Neural cell (in vitro differentiated cells): ENCODE measurements around the gene LRRC55. TPM values are rescaled to one million over a fixed set of nuclear protein-coding genes. Genes with fewer than 3 reads are reported as not detected.
A peak's percentile ranks its signal among the peaks of the same experiment; 100 is the strongest.

Experiments used
- H2AFZ ChIP-seq: fragments of 200-600, 300-800 bp; sonication (generic), shearing (Covaris generic); 2 replicates; pipeline ENCODE4 v1.6.0; 2014; ENCODE audit warnings: low read depth, mild to moderate bottlenecking, antibody characterized with exemption, low read length, moderate library complexity
- H3F3A ChIP-seq: fragments of 200-600 bp; shearing (Covaris generic); 2 replicates; pipeline ENCODE4 v1.6.1; 2016; ENCODE audit warnings: mild to moderate bottlenecking, moderate library complexity, mixed read lengths, antibody characterized with exemption, low read length; ENCODE audit not compliant: insufficient read depth, poor library complexity, severe bottlenecking
- H3K27ac ChIP-seq: fragments of 200-600, 300-800 bp; sonication (generic), shearing (Covaris generic); 2 replicates; pipeline ENCODE4 v1.5.1; 2014; ENCODE audit warnings: mild to moderate bottlenecking, low read length, moderate library complexity
- H3K27me3 ChIP-seq: fragments of 300-800, 200-600 bp; sonication (generic), shearing (Covaris generic); 2 replicates; pipeline ENCODE4 v1.6.0; 2014; ENCODE audit warnings: mild to moderate bottlenecking, low read depth, low read length, moderate library complexity; ENCODE audit not compliant: insufficient read depth
- H3K36me3 ChIP-seq: fragments of 300-800, 200-600 bp; sonication (generic), shearing (Covaris generic); 2 replicates; pipeline ENCODE4 v1.5.1; 2014; ENCODE audit warnings: mild to moderate bottlenecking, antibody characterized with exemption, low read length, moderate library complexity; ENCODE audit not compliant: insufficient read depth
- H3K4me2 ChIP-seq: fragments of 300-800, 200-600 bp; sonication (generic), shearing (Covaris generic); 2 replicates; pipeline ENCODE4 v1.6.0; 2014; ENCODE audit warnings: mild to moderate bottlenecking, low read length
- H3K4me3 ChIP-seq: fragments of 300-800, 200-600 bp; sonication (generic), shearing (Covaris generic); 2 replicates; pipeline ENCODE4 v1.5.1; 2014; ENCODE audit warnings: mild to moderate bottlenecking, low read length, moderate library complexity
- H3K79me2 ChIP-seq: fragments of 200-600 bp; shearing (Covaris generic); replicated peaks from 2 replicates; pipeline ENCODE4 v1.6.0; 2014; ENCODE audit warnings: mild to moderate bottlenecking, low read length, moderate library complexity; ENCODE audit not compliant: insufficient read depth
- H3K9ac ChIP-seq: fragments of 300-800, 200-600 bp; sonication (generic), shearing (Covaris generic); 2 replicates; pipeline ENCODE4 v1.6.1; 2016; ENCODE audit warnings: mild to moderate bottlenecking, low read length, mixed read lengths
- H3K9me2 ChIP-seq: fragments of 200-600 bp; shearing (Covaris generic); 2 replicates; pipeline ENCODE4 v1.6.1; 2016; ENCODE audit warnings: mild to moderate bottlenecking, low read length, mixed read lengths; ENCODE audit not compliant: insufficient read depth
- H3K9me3 ChIP-seq: fragments of 200-600, 300-800 bp; sonication (generic), shearing (Covaris generic); 2 replicates; pipeline ENCODE4 v1.6.1; 2016; ENCODE audit warnings: mild to moderate bottlenecking, mixed run types, low read length, moderate library complexity, mixed read lengths
- H4K20me1 ChIP-seq: fragments of 200-600 bp; shearing (Covaris generic); 2 replicates; pipeline ENCODE4 v1.6.1; 2016; ENCODE audit warnings: mild to moderate bottlenecking, mixed run types; ENCODE audit not compliant: insufficient read depth
- EP300 ChIP-seq: fragments of 450-650 bp; conservative IDR thresholded peaks from 2 replicates; pipeline ENCODE4 v1.6.1; 2014; ENCODE audit warnings: antibody characterized with exemption, mild to moderate bottlenecking, moderate library complexity; ENCODE audit not compliant: poor library complexity, severe bottlenecking
- EZH2 ChIP-seq: fragments of 200-600, 300-800 bp; shearing (Covaris generic), sonication (generic); IDR thresholded peaks from 2 replicates; pipeline ENCODE4 v1.6.1; 2014; ENCODE audit warnings: antibody characterized with exemption, low read length, borderline replicate concordance, mild to moderate bottlenecking; ENCODE audit not compliant: insufficient read depth, poor library complexity, severe bottlenecking
- MXI1 ChIP-seq: fragments of 450-650 bp; conservative IDR thresholded peaks from 2 replicates; pipeline ENCODE4 v1.6.1; 2014; ENCODE audit warnings: antibody characterized with exemption, mild to moderate bottlenecking; ENCODE audit not compliant: poor library complexity, severe bottlenecking
- POLR2AphosphoS5 ChIP-seq: IDR thresholded peaks from 2 replicates; pipeline ENCODE4 v1.6.1; 2012
- RAD21 ChIP-seq: fragments of 450-650 bp; conservative IDR thresholded peaks from 2 replicates; pipeline ENCODE4 v1.6.1; 2014; ENCODE audit warnings: antibody characterized with exemption, mild to moderate bottlenecking, moderate library complexity
- SMC3 ChIP-seq: fragments of 450-650 bp; conservative IDR thresholded peaks from 2 replicates; pipeline ENCODE4 v1.6.1; 2014; ENCODE audit warnings: antibody characterized with exemption, mild to moderate bottlenecking, moderate library complexity; ENCODE audit not compliant: poor library complexity
- TAF1 ChIP-seq: IDR thresholded peaks from 2 replicates; pipeline ENCODE4 v1.6.1; 2012; ENCODE audit warnings: low read depth
- polyA plus RNA-seq: library from polyadenylated mRNA; depleted of rRNA; stranded (reverse); fragments of >200 nt; gene quantifications from 2 replicates; pipeline ENCODE4 v1.2.3, GENCODE V29; 2014
- TF ChIP-seq, protein P1 (sequence below): fragments of 450-650 bp; IDR thresholded peaks from 2 replicates; pipeline ENCODE4 v1.5.1; 2014; ENCODE audit warnings: antibody characterized with exemption, mild to moderate bottlenecking, moderate library complexity; ENCODE audit not compliant: poor library complexity, severe bottlenecking
- TF ChIP-seq, protein P2 (sequence below): IDR thresholded peaks from 2 replicates; pipeline ENCODE4 v1.6.1; 2012; ENCODE audit warnings: borderline replicate concordance

The LRRC55 gene
- polyA plus RNA-seq, 1 donor from 2014 or later: 2.8 TPM

DNA sequence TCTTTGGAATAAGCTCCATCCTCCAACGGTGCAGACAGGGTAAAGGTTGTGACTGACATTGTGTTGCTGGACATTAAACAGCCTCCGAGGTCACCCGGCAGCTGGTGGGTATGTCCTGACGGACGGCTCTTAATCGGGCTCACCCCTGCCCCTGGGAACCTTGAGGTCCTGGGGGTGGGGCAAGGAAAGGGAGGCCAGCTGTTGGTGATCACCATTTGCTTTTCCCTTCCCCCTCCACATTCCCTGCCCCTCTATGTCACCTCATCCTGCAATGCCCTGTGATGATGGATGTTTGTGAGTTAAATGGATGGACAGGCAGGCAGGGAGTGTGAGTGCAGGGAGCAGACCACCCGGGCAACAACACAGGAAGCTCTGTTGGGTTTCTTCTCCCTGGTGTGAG lies 29.0 kb downstream of the LRRC55 start:
- no peak overlapping the region for H3K9ac ChIP-seq
- H3K79me2 ChIP-seq: no peaks in the 10 kb centered on the region
- no peaks in the 10 kb centered on the region for H3F3A ChIP-seq
- no peak for TF ChIP-seq SMC3
- H3K27ac ChIP-seq: no peak overlapping the region
- no peak overlapping the region for H3K4me2 ChIP-seq
- no peak overlapping the region for H3K4me3 ChIP-seq
- no peaks in the 10 kb centered on the region for H3K9me3 ChIP-seq
- H2AFZ ChIP-seq: no peak overlapping the region
- no peaks in the 10 kb centered on the region for H3K9me2 ChIP-seq
- no peaks in the 10 kb centered on the region for H3K27me3 ChIP-seq
- no peaks in the 10 kb centered on the region for H4K20me1 ChIP-seq
- no peaks in the 10 kb centered on the region for H3K36me3 ChIP-seq

DNA sequence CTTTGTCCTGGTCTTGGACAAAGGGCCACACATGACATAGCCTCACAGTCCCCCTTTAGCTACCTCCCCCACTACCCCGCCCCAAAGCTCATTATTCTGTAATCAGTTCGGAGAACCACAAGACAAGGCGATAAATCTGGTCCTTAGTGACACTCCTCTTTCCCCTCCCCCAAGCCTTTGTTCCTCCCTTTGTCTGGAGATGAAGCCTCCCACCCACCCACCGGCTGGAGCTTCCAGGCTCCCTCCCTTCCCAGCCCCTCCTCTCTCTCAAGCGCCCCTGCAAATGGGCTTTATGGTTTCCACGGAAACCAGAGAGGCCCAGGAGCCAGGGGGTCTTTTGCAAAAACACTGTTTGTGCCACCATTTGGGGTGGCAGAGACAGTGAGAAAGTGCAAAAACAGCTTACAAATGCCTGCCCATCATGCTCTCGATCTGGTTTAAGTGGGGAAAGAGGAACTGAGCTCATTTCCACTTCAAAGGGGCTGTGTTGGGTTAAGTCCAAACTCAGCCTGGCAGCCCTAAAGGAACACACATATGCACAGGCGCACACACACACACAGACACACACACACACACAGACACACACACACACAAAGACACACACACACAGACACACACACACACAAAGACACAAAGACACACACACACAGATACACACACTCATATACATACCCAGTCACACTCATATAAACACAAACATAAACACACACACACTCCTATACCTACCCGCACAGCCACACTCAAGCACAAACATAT lies 31.8 kb downstream of the LRRC55 start:
- H3K4me3 ChIP-seq: peak overlapping the region; percentile 44
- H3K79me2 ChIP-seq: no peaks in the 10 kb centered on the region
- no peaks in the 10 kb centered on the region for H3K27me3 ChIP-seq
- no peaks in the 10 kb centered on the region for H4K20me1 ChIP-seq
- no peak for TF ChIP-seq EP300
- no peak for TF ChIP-seq MXI1
- TF ChIP-seq, protein P1, sequence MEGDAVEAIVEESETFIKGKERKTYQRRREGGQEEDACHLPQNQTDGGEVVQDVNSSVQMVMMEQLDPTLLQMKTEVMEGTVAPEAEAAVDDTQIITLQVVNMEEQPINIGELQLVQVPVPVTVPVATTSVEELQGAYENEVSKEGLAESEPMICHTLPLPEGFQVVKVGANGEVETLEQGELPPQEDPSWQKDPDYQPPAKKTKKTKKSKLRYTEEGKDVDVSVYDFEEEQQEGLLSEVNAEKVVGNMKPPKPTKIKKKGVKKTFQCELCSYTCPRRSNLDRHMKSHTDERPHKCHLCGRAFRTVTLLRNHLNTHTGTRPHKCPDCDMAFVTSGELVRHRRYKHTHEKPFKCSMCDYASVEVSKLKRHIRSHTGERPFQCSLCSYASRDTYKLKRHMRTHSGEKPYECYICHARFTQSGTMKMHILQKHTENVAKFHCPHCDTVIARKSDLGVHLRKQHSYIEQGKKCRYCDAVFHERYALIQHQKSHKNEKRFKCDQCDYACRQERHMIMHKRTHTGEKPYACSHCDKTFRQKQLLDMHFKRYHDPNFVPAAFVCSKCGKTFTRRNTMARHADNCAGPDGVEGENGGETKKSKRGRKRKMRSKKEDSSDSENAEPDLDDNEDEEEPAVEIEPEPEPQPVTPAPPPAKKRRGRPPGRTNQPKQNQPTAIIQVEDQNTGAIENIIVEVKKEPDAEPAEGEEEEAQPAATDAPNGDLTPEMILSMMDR: no peak
- no peak for TF ChIP-seq SMC3
- peak; percentile 24 for TF ChIP-seq RAD21
- peak; percentile 21 for TF ChIP-seq POLR2AphosphoS5
- peak; percentile 40 for TF ChIP-seq TAF1
- TF ChIP-seq, protein P2, sequence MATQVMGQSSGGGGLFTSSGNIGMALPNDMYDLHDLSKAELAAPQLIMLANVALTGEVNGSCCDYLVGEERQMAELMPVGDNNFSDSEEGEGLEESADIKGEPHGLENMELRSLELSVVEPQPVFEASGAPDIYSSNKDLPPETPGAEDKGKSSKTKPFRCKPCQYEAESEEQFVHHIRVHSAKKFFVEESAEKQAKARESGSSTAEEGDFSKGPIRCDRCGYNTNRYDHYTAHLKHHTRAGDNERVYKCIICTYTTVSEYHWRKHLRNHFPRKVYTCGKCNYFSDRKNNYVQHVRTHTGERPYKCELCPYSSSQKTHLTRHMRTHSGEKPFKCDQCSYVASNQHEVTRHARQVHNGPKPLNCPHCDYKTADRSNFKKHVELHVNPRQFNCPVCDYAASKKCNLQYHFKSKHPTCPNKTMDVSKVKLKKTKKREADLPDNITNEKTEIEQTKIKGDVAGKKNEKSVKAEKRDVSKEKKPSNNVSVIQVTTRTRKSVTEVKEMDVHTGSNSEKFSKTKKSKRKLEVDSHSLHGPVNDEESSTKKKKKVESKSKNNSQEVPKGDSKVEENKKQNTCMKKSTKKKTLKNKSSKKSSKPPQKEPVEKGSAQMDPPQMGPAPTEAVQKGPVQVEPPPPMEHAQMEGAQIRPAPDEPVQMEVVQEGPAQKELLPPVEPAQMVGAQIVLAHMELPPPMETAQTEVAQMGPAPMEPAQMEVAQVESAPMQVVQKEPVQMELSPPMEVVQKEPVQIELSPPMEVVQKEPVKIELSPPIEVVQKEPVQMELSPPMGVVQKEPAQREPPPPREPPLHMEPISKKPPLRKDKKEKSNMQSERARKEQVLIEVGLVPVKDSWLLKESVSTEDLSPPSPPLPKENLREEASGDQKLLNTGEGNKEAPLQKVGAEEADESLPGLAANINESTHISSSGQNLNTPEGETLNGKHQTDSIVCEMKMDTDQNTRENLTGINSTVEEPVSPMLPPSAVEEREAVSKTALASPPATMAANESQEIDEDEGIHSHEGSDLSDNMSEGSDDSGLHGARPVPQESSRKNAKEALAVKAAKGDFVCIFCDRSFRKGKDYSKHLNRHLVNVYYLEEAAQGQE: peak; percentile 44
- TF ChIP-seq EZH2: no peak
- no peaks in the 10 kb centered on the region for H3K36me3 ChIP-seq
- peak overlapping the region; percentile 43 for H3K4me2 ChIP-seq
- peak overlapping the region; percentile 89 for H2AFZ ChIP-seq
- peak overlapping the region; percentile 60 for H3K9ac ChIP-seq
- H3K27ac ChIP-seq: peak overlapping the region; percentile 88
- no peaks in the 10 kb centered on the region for H3K9me2 ChIP-seq
- no peaks in the 10 kb centered on the region for H3K9me3 ChIP-seq
- no peaks in the 10 kb centered on the region for H3F3A ChIP-seq
